Astrocyte (in vitro differentiated cells and primary cell): Measurements from ENCODE around the gene DGUOK. TPM values are rescaled to one million over a fixed set of nuclear protein-coding genes. Genes with fewer than 3 reads are reported as not detected.

Experiments
- DNase-seq: peaks from one replicate; pipeline ENCODE4 v3.0.0-alpha.2; 2010; ENCODE audit warnings: low read depth
- FAIRE-seq: peaks from 2 replicates; lab custom pipeline; 2011; peaks lifted over from hg19 to GRCh38; lab: Jason Lieb, UNC
- H2AFZ ChIP-seq: 2 replicates; pipeline ENCODE4 v1.6.0; 2012; ENCODE audit warnings: low read depth, low read length, inconsistent platforms
- H3K27ac ChIP-seq: 2 replicates; pipeline ENCODE4 v1.5.1; 2011; ENCODE audit warnings: low read depth, low read length, inconsistent platforms
- H3K27me3 ChIP-seq: 2 replicates; pipeline ENCODE4 v1.6.0; 2011; ENCODE audit warnings: low read length, inconsistent platforms; ENCODE audit not compliant: insufficient read depth
- H3K36me3 ChIP-seq: 2 replicates; pipeline ENCODE4 v1.5.1; 2011; ENCODE audit warnings: low read length, inconsistent platforms; ENCODE audit not compliant: insufficient read depth
- H3K4me1 ChIP-seq: 2 replicates; pipeline ENCODE4 v1.5.1; 2011; ENCODE audit warnings: low read length, inconsistent platforms; ENCODE audit not compliant: insufficient read depth
- H3K4me2 ChIP-seq: 2 replicates; pipeline ENCODE4 v1.6.0; 2012; ENCODE audit warnings: low read length, inconsistent platforms
- H3K4me3 ChIP-seq: 2 replicates; pipeline ENCODE4 v1.5.1; 2011; ENCODE audit warnings: low read depth, mild to moderate bottlenecking, low read length, inconsistent platforms; ENCODE audit not compliant: insufficient read depth
- H3K79me2 ChIP-seq: 2 replicates; pipeline ENCODE4 v1.6.0; 2012; ENCODE audit warnings: mild to moderate bottlenecking, low read length, inconsistent platforms; ENCODE audit not compliant: insufficient read depth
- H3K9ac ChIP-seq: 2 replicates; pipeline ENCODE4 v1.6.0; 2012; ENCODE audit warnings: mild to moderate bottlenecking, low read length, inconsistent platforms
- H3K9me3 ChIP-seq: 2 replicates; pipeline ENCODE4 v1.5.1; 2012; ENCODE audit warnings: low read depth, mild to moderate bottlenecking, low read length, inconsistent platforms; ENCODE audit not compliant: insufficient read depth
- H4K20me1 ChIP-seq: 2 replicates; pipeline ENCODE4 v1.6.0; 2012; ENCODE audit warnings: low read length, inconsistent platforms; ENCODE audit not compliant: insufficient read depth
- H3K27ac Mint-ChIP-seq: one replicate; pipeline ENCODE4 v1.8.0; 2021; ENCODE audit warnings: mild to moderate bottlenecking, mixed read lengths; ENCODE audit not compliant: unreplicated experiment
- H3K27me3 Mint-ChIP-seq: one replicate; pipeline ENCODE4 v1.8.0; 2021; ENCODE audit warnings: low read depth, mixed read lengths; ENCODE audit not compliant: unreplicated experiment
- H3K36me3 Mint-ChIP-seq: one replicate; pipeline ENCODE4 v1.8.0; 2021; ENCODE audit warnings: low read depth, mixed read lengths; ENCODE audit not compliant: unreplicated experiment
- H3K4me1 Mint-ChIP-seq: one replicate; pipeline ENCODE4 v1.8.0; 2021; ENCODE audit warnings: low read depth, mixed read lengths; ENCODE audit not compliant: unreplicated experiment
- H3K4me3 Mint-ChIP-seq: one replicate; pipeline ENCODE4 v1.8.0; 2021; ENCODE audit warnings: mild to moderate bottlenecking, moderate library complexity, mixed read lengths; ENCODE audit not compliant: unreplicated experiment
- H3K9me3 Mint-ChIP-seq: one replicate; pipeline ENCODE4 v1.8.0; 2021; ENCODE audit warnings: mild to moderate bottlenecking, mixed read lengths; ENCODE audit not compliant: unreplicated experiment
- CTCF ChIP-seq: IDR thresholded peaks from 2 replicates; pipeline ENCODE4 v1.5.1; 2011; ENCODE audit warnings: low read depth, mild to moderate bottlenecking, inconsistent platforms, low read length, moderate library complexity; ENCODE audit not compliant: insufficient read depth
- EZH2 ChIP-seq: IDR thresholded peaks from 2 replicates; pipeline ENCODE4 v1.6.1; 2012; ENCODE audit warnings: mild to moderate bottlenecking, low read length, inconsistent platforms; ENCODE audit not compliant: insufficient read depth
- total RNA-seq: library from RNA; stranded (reverse); gene quantifications from 2 replicates; pipeline ENCODE4 v1.2.1, GENCODE V29; 2021

DGUOK gene
- total RNA-seq, 1 donor from 2014 or later = 84.8 TPM

GRCh38 chr2:73961274-73961673, 34.6 kb downstream of the DGUOK start:
- Mint-ChIP-seq H3K9me3 (peaks cover 12% of the 10 kb centered on the region), H3K27ac (no peak overlapping the region), H3K4me1 (no peaks in the 10 kb centered on the region), H3K27me3 (no peaks in the 10 kb centered on the region), H3K36me3 (peaks cover 32% of the 10 kb centered on the region), H3K4me3 (no peak overlapping the region)
- FAIRE-seq (no peak), DNase-seq (no peak)
- Histone ChIP-seq H3K4me1 (no peaks in the 10 kb centered on the region), H3K4me3 (no peak overlapping the region), H3K9me3 (no peaks in the 10 kb centered on the region), H3K27me3 (no peaks in the 10 kb centered on the region), H4K20me1 (peaks cover 17% of the 10 kb centered on the region), H2AFZ (no peak overlapping the region), H3K36me3 (peaks cover 23% of the 10 kb centered on the region), H3K9ac (no peak overlapping the region), H3K4me2 (no peak overlapping the region), H3K27ac (no peak overlapping the region), H3K79me2 (no peaks in the 10 kb centered on the region)
- TF ChIP-seq CTCF (no peak), EZH2 (no peak)

GRCh38 chr2:73961823-73962615, 35.3 kb downstream of the DGUOK start:
- H3K27me3 ChIP-seq = peaks cover 3% of the 10 kb centered on the region
- no peaks in the 10 kb centered on the region for H3K79me2 ChIP-seq

More at GRCh38 chr2:73961823-73962615, 35.3 kb downstream of the DGUOK start:
- DNase-seq (no peak), FAIRE-seq (no peak)
- H3K4me1 Mint-ChIP-seq = no peaks in the 10 kb centered on the region
- peaks cover 12% of the 10 kb centered on the region for H3K9me3 Mint-ChIP-seq
- no peak overlapping the region for H3K4me3 Mint-ChIP-seq
- no peak overlapping the region for H2AFZ ChIP-seq
- H3K4me1 ChIP-seq = no peaks in the 10 kb centered on the region
- H3K9ac ChIP-seq = no peak overlapping the region
- no peak overlapping the region for H3K4me3 ChIP-seq
- H3K27me3 Mint-ChIP-seq = peaks cover 1% of the 10 kb centered on the region
- TF ChIP-seq EZH2 = no peak
- TF ChIP-seq CTCF = no peak
- no peak overlapping the region for H3K27ac Mint-ChIP-seq
- peaks cover 15% of the 10 kb centered on the region for H3K36me3 ChIP-seq
- H3K9me3 ChIP-seq = no peaks in the 10 kb centered on the region
- peaks cover 26% of the 10 kb centered on the region for H3K36me3 Mint-ChIP-seq
- no peak overlapping the region for H3K4me2 ChIP-seq
- H4K20me1 ChIP-seq = peaks cover 9% of the 10 kb centered on the region
- H3K27ac ChIP-seq = no peak overlapping the region
